Anterior cingulate cortex (tissue), 58 donors: ENCODE measurements around the gene AGAP2.
"Not testable (repeated sequence)": the region's sequence is repeated elsewhere in the genome, so short reads cannot be mapped to it uniquely, and the experiment has no call there.

Source experiments
- DNase-seq, 58 donors: peaks; one replicate each; lab custom pipeline; 2025; lab: John Stamatoyannopoulos, UW

The AGAP2 gene

GRCh38 chr12:57708296-57708695, 30.2 kb downstream of the AGAP2 start:
- DNase-seq, result no peak

GRCh38 chr12:57707250-57707649, 31.3 kb downstream of the AGAP2 start:
- no peak for DNase-seq

GRCh38 chr12:57700317-57700716, 38.2 kb downstream of the AGAP2 start:
- no peak for DNase-seq

GRCh38 chr12:57698414-57698813, 40.1 kb downstream of the AGAP2 start:
- no peak for DNase-seq

- no peak for DNase-seq
Observed at GRCh38 chr12:57697076-57697475, 41.5 kb downstream of the AGAP2 start.

GRCh38 chr12:57695770-57696432, 42.6 kb downstream of the AGAP2 start:
- no peak for DNase-seq

GRCh38 chr12:57694459-57695019, 44.0 kb downstream of the AGAP2 start:
- DNase-seq, result peak in 8 of 58 donors; percentile 2 to 38 (median 22)

GRCh38 chr12:57693659-57694458, 44.7 kb downstream of the AGAP2 start, which contains the start of gene OS9:
OS9 (plus strand) TSS chr12:57694132; CDS start chr12:57694162, 30 bp downstream.
- DNase-seq, result peak; percentile 66 to 99 (median 96)

GRCh38 chr12:57693317-57693658, 45.3 kb downstream of the AGAP2 start:
- DNase-seq, result no peak

GRCh38 chr12:57692500-57692899, 46.0 kb downstream of the AGAP2 start:
- DNase-seq, result no peak

- no peak for DNase-seq
Observed at GRCh38 chr12:57688931-57689330, 49.6 kb downstream of the AGAP2 start.

- no peak for DNase-seq
Observed at GRCh38 chr12:57687862-57688261, 50.7 kb downstream of the AGAP2 start.

- no peak for DNase-seq
Observed at GRCh38 chr12:57679697-57680096, 58.8 kb downstream of the AGAP2 start.

GRCh38 chr12:57677947-57678346, 60.6 kb downstream of the AGAP2 start:
- DNase-seq, result not testable (repeated sequence)

- DNase-seq, result no peak
Observed at GRCh38 chr12:57674691-57675090, 63.9 kb downstream of the AGAP2 start.
